H1 (cell line): ENCODE measurements around the gene OSGEP. TPM values are rescaled to one million over a fixed set of nuclear protein-coding genes. Genes with fewer than 3 reads are reported as not detected.
A peak's percentile ranks its signal among the peaks of the same experiment; 100 is the strongest.

ENCODE experiments used
- CTCF ChIA-PET: fragments of 300-600 bp; sonication (Branson Sonifier 250); formaldehyde crosslinking; loops from one replicate; lab custom pipeline; 2021; ENCODE audit not compliant: partially characterized antibody; lab: Charles Lee
- POLR2A ChIA-PET: fragments of 300-600 bp; sonication (Branson Sonifier 250); formaldehyde crosslinking; loops from one replicate; lab custom pipeline; 2021; ENCODE audit warnings: inconsistent platforms; ENCODE audit not compliant: partially characterized antibody; lab: Charles Lee
- DNase-seq, 2 experiments: peaks; one replicate each; pipeline versions ENCODE4 v3.0.0 to v3.0.0-alpha.2; 2010 to 2022; ENCODE audit warnings: low spot score in 2 of 2, low read depth in 1 of 2, mixed read lengths in 1 of 2
- FAIRE-seq: peaks from 2 replicates; lab custom pipeline; 2011; peaks lifted over from hg19 to GRCh38; lab: Jason Lieb, UNC
- H2AFZ ChIP-seq: 2 replicates; pipeline ENCODE4 v1.8.1; 2012; ENCODE audit warnings: low read length, inconsistent platforms
- H2AK5ac ChIP-seq: 2 replicates; pipeline ENCODE4 v1.6.1; 2013; ENCODE audit warnings: low read depth, low read length
- H2BK120ac ChIP-seq: replicated peaks from 2 replicates; pipeline ENCODE3; 2013; ENCODE audit warnings: low read depth, low read length, inconsistent platforms
- H2BK12ac ChIP-seq: 2 replicates; pipeline ENCODE4 v1.6.1; 2013; ENCODE audit warnings: low read depth, low read length
- H2BK15ac ChIP-seq: 2 replicates; pipeline ENCODE4 v1.6.1; 2013; ENCODE audit warnings: low read length
- H2BK20ac ChIP-seq: 2 replicates; pipeline ENCODE4 v1.6.1; 2013; ENCODE audit warnings: low read length
- H2BK5ac ChIP-seq: 2 replicates; pipeline ENCODE4 v1.6.1; 2013; ENCODE audit warnings: low read depth, low read length
- H3K14ac ChIP-seq: 2 replicates; pipeline ENCODE4 v1.6.1; 2013; ENCODE audit warnings: inconsistent platforms; ENCODE audit not compliant: insufficient read length
- H3K18ac ChIP-seq: 2 replicates; pipeline ENCODE4 v1.6.1; 2013; ENCODE audit warnings: low read length; ENCODE audit errors: extremely low read depth
- H3K23ac ChIP-seq: 2 replicates; pipeline ENCODE4 v1.6.1; 2013; ENCODE audit warnings: inconsistent platforms; ENCODE audit not compliant: insufficient read length
- H3K23me2 ChIP-seq: 2 replicates; pipeline ENCODE4 v1.6.1; 2013; ENCODE audit warnings: low read depth, low read length
- H3K27ac ChIP-seq: 2 replicates; pipeline ENCODE4 v1.6.1; 2011; ENCODE audit warnings: low read depth, low read length, inconsistent platforms
- H3K27me3 ChIP-seq, 4 experiments: replicated peaks in 1 of 4; 1 replicate in 1 of 4; 2 replicates in 3 of 4; pipeline versions ENCODE4 v1.6.1 to v1.8.1; 2011 to 2013; ENCODE audit warnings: low read length in 3 of 4, mild to moderate bottlenecking in 3 of 4, inconsistent platforms in 2 of 4, mixed read lengths in 2 of 4, moderate library complexity in 1 of 4; ENCODE audit not compliant: control insufficient read depth in 3 of 4, insufficient read depth in 3 of 4; ENCODE audit errors: extremely low read depth in 1 of 4
- H3K36me3 ChIP-seq, 4 experiments: 2 replicates each; pipeline versions ENCODE4 v1.6.1 to v1.8.1; 2011 to 2013; ENCODE audit warnings: mild to moderate bottlenecking in 4 of 4, low read length in 3 of 4, moderate library complexity in 2 of 4, control low read depth in 1 of 4, inconsistent platforms in 1 of 4; ENCODE audit not compliant: insufficient read depth in 4 of 4, control insufficient read depth in 2 of 4
- H3K4ac ChIP-seq: replicated peaks from 2 replicates; pipeline ENCODE3; 2013; ENCODE audit warnings: low read length, low read depth, mixed read lengths, inconsistent platforms; ENCODE audit not compliant: insufficient read length
- H3K4me1 ChIP-seq, 4 experiments: replicated peaks in 1 of 4; 1 replicate in 1 of 4; 2 replicates in 3 of 4; pipeline versions ENCODE4 v1.6.1 to v1.8.1; 2011 to 2013; ENCODE audit warnings: low read length in 3 of 4, inconsistent platforms in 2 of 4, mixed read lengths in 1 of 4; ENCODE audit not compliant: insufficient read depth in 4 of 4, control insufficient read depth in 3 of 4
- H3K4me2 ChIP-seq, 2 experiments: 2 replicates each; pipeline versions ENCODE4 v1.6.1 to v1.8.1; 2011 to 2013; ENCODE audit warnings: low read depth in 2 of 2, low read length in 2 of 2, control low read depth in 1 of 2, inconsistent platforms in 1 of 2, mild to moderate bottlenecking in 1 of 2; ENCODE audit not compliant: insufficient read depth in 1 of 2
- H3K4me3 ChIP-seq, 4 experiments: fragments of 200-600, 300-600 bp in 1 of 4; sonication (generic), shearing (Covaris generic), sonication (Bioruptor Twin) in 1 of 4; 2 replicates each; pipeline versions ENCODE4 v1.5.1 to v1.8.1; 2011 to 2016; ENCODE audit warnings: low read length in 4 of 4, low read depth in 3 of 4, control low read depth in 2 of 4, inconsistent platforms in 2 of 4, mild to moderate bottlenecking in 2 of 4, mixed read lengths in 1 of 4, moderate library complexity in 1 of 4; ENCODE audit not compliant: insufficient read depth in 2 of 4; ENCODE audit errors: extremely low read depth in 1 of 4
- H3K56ac ChIP-seq: replicated peaks from 2 replicates; pipeline ENCODE3; 2013; ENCODE audit warnings: low read depth, mild to moderate bottlenecking, mixed read lengths, low read length, inconsistent platforms; ENCODE audit not compliant: insufficient read length
- H3K79me1 ChIP-seq: 2 replicates; pipeline ENCODE4 v1.6.1; 2013; ENCODE audit warnings: low read depth, low read length, control low read depth
- H3K79me2 ChIP-seq, 2 experiments: 2 replicates each; pipeline versions ENCODE4 v1.6.1 to v1.8.1; 2012 to 2013; ENCODE audit warnings: low read length in 2 of 2, mild to moderate bottlenecking in 2 of 2, inconsistent platforms in 1 of 2; ENCODE audit not compliant: insufficient read depth in 2 of 2, control insufficient read depth in 1 of 2
- H3K9ac ChIP-seq, 4 experiments: replicated peaks in 1 of 4; 1 replicate in 1 of 4; 2 replicates in 3 of 4; pipeline versions ENCODE4 v1.6.1 to v1.8.1; 2011 to 2013; ENCODE audit warnings: low read depth in 3 of 4, low read length in 3 of 4, control low read depth in 2 of 4, mild to moderate bottlenecking in 2 of 4, moderate library complexity in 2 of 4, inconsistent platforms in 1 of 4; ENCODE audit errors: extremely low read depth in 1 of 4
- H3K9me3 ChIP-seq, 2 experiments: 2 replicates each; pipeline versions ENCODE4 v1.6.1 to v1.8.1; 2012 to 2013; ENCODE audit warnings: mild to moderate bottlenecking in 2 of 2, moderate library complexity in 2 of 2, control low read depth in 1 of 2, inconsistent platforms in 1 of 2, low read depth in 1 of 2, low read length in 1 of 2, mixed read lengths in 1 of 2; ENCODE audit not compliant: insufficient read depth in 2 of 2
- H4K20me1 ChIP-seq, 2 experiments: replicated peaks in 1 of 2; 2 replicates each; pipeline versions ENCODE3 to v1.8.1; 2011 to 2013; ENCODE audit warnings: inconsistent platforms in 2 of 2, low read length in 2 of 2, mild to moderate bottlenecking in 1 of 2; ENCODE audit not compliant: insufficient read depth in 2 of 2, control insufficient read depth in 1 of 2
- H4K5ac ChIP-seq: 2 replicates; pipeline ENCODE4 v1.6.1; 2013; ENCODE audit warnings: low read length, low read depth, mixed read lengths, inconsistent platforms; ENCODE audit not compliant: insufficient read length
- H4K8ac ChIP-seq: 2 replicates; pipeline ENCODE4 v1.8.0; 2013; ENCODE audit warnings: mild to moderate bottlenecking, moderate library complexity, low read length, inconsistent platforms; ENCODE audit not compliant: insufficient read depth; ENCODE audit errors: extremely low read depth
- H4K91ac ChIP-seq: replicated peaks from 2 replicates; pipeline ENCODE3; 2013; ENCODE audit warnings: low read length, mixed read lengths, inconsistent platforms; ENCODE audit not compliant: insufficient read length
- HDAC2 ChIP-seq, 2 experiments: fragments of 300-600 bp in 1 of 2; sonication (generic) in 1 of 2; IDR thresholded peaks; 2 replicates each; pipeline ENCODE4 v1.6.1; 2011 to 2012; ENCODE audit warnings: low read depth in 2 of 2, low read length in 2 of 2, mild to moderate bottlenecking in 2 of 2, moderate library complexity in 2 of 2, borderline replicate concordance in 1 of 2, inconsistent platforms in 1 of 2
- POLR2A ChIP-seq, 2 experiments: IDR thresholded peaks; 1 replicate in 1 of 2; 2 replicates in 1 of 2; pipeline ENCODE4 v1.6.1; 2011; ENCODE audit warnings: low read depth in 2 of 2, low read length in 2 of 2, mild to moderate bottlenecking in 2 of 2; ENCODE audit errors: control extremely low read depth in 1 of 2
- TEAD4 ChIP-seq: IDR thresholded peaks from 2 replicates; pipeline ENCODE4 v1.6.1; 2012; ENCODE audit warnings: low read depth, low read length, inconsistent platforms, mixed read lengths
- WGBS, 2 experiments: shearing (Covaris generic) in 1 of 2; methylation state at CpG; one replicate each; pipeline versions ENCODE4 v1.1.6 to v1.1.7; 2013 to 2015; ENCODE audit warnings: low lambda C conversion rate in 2 of 2, mixed read lengths in 2 of 2, inconsistent platforms in 1 of 2, low coverage in 1 of 2, missing lambda C conversion rate in 1 of 2; ENCODE audit not compliant: insufficient replicate concordance in 2 of 2, insufficient coverage in 1 of 2, insufficient read length in 1 of 2; ENCODE audit errors: extremely low coverage in 1 of 2, missing lambda C conversion rate in 1 of 2; 5-methylcytosine and 5-hydroxymethylcytosine counted together
- polyA plus RNA-seq, 7 experiments: library from polyadenylated mRNA; depleted of rRNA in 3 of 7; stranded (reverse) in 5 of 7; unstranded in 2 of 7; fragments of >200 nt in 5 of 7; fragments of 200-250 nt in 2 of 7; gene quantifications; 1 replicate in 5 of 7; 2 replicates in 1 of 7; 4 replicates in 1 of 7; pipeline versions ENCODE4 v1.2.1 to v1.2.3, GENCODE V29; 2011 to 2013; ENCODE audit warnings: missing spikeins in 2 of 7, mixed read lengths in 2 of 7
- total RNA-seq: library from RNA; stranded (reverse); fragmentation: NEBNext Ultra II Directional; extraction: Animal tissue kit (Norgen Biotek cat#: 25700); gene quantifications from 2 replicates; pipeline ENCODE4 v1.2.1, GENCODE V29; 2021

Gene OSGEP
- total and polyA plus RNA-seq, 2 of the 8 experiments (the other 6 are each of a cell fraction or from before 2014, with no cell fraction given), result 34.4 to 78.6 TPM

DNA sequence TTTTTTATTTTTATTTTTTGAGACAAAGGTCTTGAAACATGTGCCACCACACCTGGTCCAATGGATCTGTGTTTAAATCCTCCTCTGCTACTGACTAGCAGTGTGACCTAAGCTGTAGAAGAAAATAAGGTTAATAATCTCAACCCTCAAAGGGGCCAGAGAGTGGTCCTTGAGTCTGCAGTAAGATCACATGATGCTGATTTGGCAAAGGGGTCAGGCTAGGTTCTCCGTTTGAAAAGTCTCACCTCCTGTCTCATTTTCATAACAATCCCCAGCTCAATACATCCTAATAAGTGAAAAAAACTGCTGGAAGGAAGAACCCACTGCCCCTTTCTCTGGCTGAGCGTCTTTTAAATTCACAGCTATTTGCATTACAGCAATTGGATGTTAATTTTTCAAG lies 33.3 kb downstream of the OSGEP start:
- Histone ChIP-seq H3K4me1 (peaks cover 0 to 5% (median 2%) of the 10 kb centered on the region in 4 experiments; a peak in 3 of 7 replicates), H2BK12ac (no peak overlapping the region), H2BK5ac (no peak overlapping the region), H3K27me3 (no peaks in the 10 kb centered on the region), H2BK120ac (no peak overlapping the region), H3K14ac (no peak overlapping the region), H2BK20ac (no peak overlapping the region; the same call in 1 of the 2 replicates), H4K8ac (no peak overlapping the region), H3K36me3 (no peaks in the 10 kb centered on the region), H3K9ac (no peak overlapping the region), H3K79me1 (no peaks in the 10 kb centered on the region), H3K4me2 (peak overlapping the region; percentile 22 to 48; a peak in 3 of 4 replicates), H2BK15ac (no peak overlapping the region), H4K91ac (no peak overlapping the region), H3K23ac (no peak overlapping the region), H3K4ac (peak overlapping the region; percentile 6), H3K18ac (no peak overlapping the region), H3K23me2 (peaks cover 2% of the 10 kb centered on the region; the same call in 1 of the 2 replicates), H4K20me1 (no peaks in the 10 kb centered on the region), H4K5ac (peak overlapping the region; percentile 9), H3K56ac (no peak overlapping the region), H3K9me3 (no peaks in the 10 kb centered on the region), H2AFZ (no peak overlapping the region), H3K79me2 (no peaks in the 10 kb centered on the region), H2AK5ac (no peak overlapping the region), H3K4me3 (peak overlapping the region in 1 of 4 experiments; percentile 10; a peak in 1 of 8 replicates), H3K27ac (no peak overlapping the region)
- 7% methylated on average over 2 of the region's 2 CpGs; no CpG with 5 or more reads in 1 of the 2 experiments for WGBS, 2 experiments
- CTCF ChIA-PET, result interaction anchor here (0.8 to 1.0 kb wide), 4 partner anchors 13 to 236 kb away, joined by 3 read pairs; no protein-coding TSS in a partner anchor
- no peak for FAIRE-seq
- POLR2A ChIA-PET, result interaction anchor here (0.7 to 2.6 kb wide), 6 partner anchors 11 to 78 kb away, joined by 3 to 12 read pairs (median 4); partner anchors contain the start of genes APEX1, OSGEP, PARP2 and PIP4P1
- DNase-seq, result no peak
- TF ChIP-seq TEAD4, result no peak
- TF ChIP-seq HDAC2 (IDR thresholded peaks at IDR 0.05; ENCODE audit: borderline replicate concordance in 1 of 2, low read depth in 2 of 2, low read length in 2 of 2), result no peak
- TF ChIP-seq POLR2A (IDR thresholded peaks at IDR 0.05; ENCODE audit: control extremely low read depth in 1 of 2, low read depth in 2 of 2, low read length in 2 of 2), result no peak
